Anterior cingulate cortex (tissue), 58 donors: Measurements from ENCODE around the gene CA5A.
"Not testable (repeated sequence)": the region's sequence is repeated elsewhere in the genome, so short reads cannot be mapped to it uniquely, and the experiment has no call there.

ENCODE experiments used
- DNase-seq, 58 donors: peaks; one replicate each; lab custom pipeline; 2025; lab: John Stamatoyannopoulos, UW

CA5A gene

DNA sequence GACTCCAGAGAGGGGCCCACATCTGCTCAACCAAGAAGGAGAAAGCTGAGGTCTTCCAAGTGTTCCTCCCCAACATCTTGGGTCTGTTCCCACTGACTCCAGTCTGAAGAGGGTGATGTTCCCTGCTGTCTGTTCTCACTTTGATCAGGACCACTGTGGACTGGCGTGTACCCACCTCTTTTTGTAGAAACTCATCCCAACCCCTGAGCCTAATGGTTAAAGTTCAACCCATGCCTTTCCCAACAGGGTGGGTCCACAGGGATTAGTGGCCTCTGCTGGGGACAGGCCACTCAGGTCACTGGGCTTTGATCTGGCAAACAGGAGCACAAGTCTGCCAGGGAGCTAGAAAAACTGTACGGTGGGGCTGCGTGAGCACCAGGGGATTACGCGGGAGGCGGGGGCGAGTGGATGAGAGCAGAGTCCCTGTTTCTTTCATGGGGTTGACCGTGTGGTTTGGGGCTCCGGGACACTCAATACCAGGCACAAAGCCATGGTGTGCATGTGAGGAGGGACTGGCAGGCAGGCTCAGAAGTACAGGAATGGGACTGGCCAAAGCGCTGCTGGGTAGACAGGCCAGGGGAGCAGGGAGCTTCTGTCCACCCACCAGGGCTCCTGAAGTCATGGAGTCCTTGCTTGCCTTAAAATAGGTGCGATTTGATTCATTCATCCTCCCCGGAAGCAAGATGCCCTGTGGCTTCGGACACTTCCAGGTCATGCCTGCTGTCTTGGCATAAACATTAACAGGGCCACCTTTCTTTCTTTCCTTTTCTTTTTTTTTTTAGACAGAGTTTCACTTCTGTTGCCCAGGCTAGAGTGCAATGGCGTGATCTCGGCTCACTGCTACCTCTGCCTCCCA lies at the start of gene CA5A:
Gene CA5A, minus strand, starts transcription at position 155 of the 856 bp plus-strand sequence. Its CDS starts 79 bp downstream, at position 76.
- DNase-seq: no peak

DNA sequence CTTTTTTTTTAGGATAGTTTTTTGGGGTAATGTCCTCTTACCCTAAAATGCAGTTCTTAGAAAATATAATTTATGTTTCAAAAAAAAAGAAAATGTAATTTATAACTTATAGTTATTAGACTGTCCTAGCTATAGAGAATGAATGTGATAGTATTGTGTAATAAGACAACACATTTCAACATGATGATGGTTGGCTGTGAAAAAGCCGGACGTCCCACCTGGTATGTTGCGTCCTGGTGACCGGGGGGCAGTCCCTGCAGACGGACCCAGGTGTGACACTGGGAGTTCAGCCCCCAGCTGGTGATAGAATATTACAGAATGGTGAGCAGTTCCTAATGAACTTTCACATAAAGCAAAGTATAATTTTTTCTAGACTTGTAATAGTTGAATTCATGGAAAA lies 49.2 kb upstream of the CA5A start:
- DNase-seq: not testable (repeated sequence)

DNA sequence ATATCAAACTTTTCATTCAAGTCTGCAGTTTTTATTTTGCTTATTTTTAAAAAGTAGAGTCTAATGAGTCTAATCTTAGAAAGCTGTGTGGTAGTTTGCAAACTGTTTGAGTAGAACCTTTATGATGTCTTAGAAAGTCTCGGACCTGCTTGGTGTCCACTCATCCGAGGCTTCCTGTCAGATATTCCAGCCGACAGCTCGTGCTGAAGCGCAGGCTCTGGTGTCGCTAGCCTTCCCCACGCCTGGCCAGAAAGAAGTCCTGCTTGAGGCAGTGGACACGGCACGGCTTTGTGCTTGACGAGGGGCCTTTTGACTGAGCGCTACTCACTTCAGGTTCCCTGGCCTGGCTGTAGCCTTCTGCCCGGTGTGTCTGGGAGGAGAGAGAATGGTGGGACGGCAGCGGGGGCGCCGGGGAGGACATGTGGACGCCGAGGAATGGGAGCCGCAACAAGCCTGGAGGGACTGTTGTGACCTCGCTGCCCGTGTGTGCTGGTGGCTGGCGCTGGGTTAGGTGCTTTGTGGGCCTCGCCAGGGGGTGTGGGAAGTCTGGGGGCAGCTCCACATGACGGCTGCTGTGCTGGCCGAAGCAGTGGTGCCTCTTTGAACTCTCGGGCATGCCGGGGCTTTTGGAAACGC lies 48.4 kb upstream of the CA5A start:
- no peak for DNase-seq

DNA sequence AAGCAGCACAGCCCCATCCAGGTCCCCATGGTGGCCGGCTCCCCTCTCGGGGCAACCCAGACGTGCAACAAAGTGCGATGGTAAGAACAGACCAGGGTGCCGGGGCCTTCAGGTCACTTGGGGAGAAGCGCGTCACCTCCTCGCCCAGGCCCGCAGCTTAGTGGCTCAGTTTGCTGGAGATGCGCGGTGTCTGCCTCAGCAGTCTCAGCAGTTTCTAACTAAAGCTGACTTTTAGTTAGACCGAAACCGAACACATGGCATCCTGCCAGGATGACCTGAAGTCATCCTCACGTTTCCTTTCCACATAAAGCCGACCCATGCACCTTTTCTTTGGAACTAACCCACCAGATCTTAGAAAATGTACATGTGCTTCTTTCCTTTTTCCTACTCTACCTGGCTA lies 47.9 kb upstream of the CA5A start:
- DNase-seq: not testable (repeated sequence)

DNA sequence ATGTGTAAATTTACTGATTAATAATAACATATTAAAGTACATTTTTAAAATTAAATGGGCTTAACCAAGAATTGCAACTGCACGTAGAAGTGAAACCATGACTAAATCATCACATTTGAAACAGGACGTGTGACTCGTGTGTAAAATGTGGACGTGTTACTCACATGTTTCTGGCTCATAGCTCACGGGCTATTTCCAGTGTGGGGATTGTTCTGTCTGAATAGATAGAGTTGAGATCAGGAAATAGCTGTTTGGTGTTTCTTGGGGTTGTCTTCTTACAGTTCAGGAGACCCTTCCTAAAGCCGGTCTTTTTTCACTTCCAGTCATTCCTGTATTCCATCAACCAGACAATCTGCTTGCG lies 47.4 kb upstream of the CA5A start:
- not testable (repeated sequence) for DNase-seq

DNA sequence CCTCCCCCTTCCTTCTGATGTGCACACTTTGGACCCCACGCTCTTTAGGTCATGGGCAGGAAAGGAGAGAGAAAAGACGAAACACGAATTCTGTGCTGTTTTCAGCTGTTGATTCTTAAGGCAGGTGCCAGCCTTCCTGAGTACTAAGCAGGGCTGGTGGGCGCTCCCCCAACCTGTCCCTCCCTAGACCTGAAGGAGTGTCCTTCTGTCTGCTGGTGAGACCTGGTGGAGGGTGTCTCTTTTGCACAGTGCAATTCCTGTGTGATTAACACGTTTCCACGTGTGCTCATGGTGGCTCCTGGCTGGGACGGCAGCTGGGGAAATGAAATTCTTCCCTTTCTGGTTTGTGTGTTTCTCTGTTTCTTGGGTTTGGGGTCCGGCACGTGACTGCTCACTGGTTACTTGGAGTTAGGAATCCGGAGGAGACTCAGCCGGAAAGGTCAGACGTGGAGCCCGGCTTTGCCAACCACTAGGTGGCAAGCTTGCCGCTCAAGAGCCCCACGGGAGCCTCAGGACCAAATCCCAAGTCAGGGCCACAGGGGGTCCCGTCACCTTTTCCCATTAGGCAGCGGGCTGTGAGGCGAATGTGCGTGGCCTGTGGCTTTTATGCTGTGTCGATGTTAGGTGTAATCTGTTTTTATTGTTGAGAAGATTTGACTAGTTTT lies 46.9 kb upstream of the CA5A start:
- DNase-seq: peak in 2 of 58 donors; percentile 19 to 24

DNA sequence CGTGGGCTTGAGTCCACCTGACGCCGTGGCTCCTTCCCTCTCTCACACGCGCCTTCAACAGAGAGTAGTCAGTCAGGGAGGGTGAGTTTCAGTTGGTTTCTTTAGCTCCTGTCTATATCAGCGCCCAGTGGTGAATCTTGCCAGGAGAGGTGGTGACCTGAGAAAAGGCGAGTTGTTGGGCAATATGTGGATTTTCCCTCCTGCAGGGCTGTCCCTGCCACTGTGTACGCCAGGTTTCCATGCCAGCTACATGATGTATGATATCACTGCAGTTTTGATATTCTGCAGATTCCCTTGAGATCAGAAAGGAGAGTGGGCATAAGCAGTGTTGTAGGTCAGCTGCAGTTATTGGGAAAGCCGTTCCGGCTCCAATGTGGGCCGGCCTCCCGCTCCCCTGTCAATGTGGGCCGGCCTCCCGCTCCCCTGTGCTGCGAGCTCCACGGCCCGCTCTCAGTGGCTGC lies 46.3 kb upstream of the CA5A start:
- no peak for DNase-seq

DNA sequence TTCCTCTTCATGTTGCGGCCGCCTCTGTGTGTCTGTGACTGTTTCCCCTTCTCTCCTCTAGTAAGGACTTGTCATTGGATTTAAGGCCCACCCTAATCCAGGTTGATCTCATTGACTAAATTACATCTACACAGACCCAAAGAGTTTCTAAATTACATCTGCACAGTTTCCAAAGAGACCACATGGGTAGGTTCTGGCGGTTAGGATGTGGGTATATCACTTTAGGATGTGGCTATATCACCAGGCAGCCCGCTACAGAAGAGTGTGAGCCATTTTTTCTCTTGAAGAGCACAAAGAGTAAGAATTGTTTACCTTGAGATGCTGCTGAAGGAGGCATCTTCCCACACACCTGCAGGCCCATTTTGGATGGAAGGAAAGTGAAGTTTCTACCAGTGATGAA lies 45.0 kb upstream of the CA5A start:
- not testable (repeated sequence) for DNase-seq

DNA sequence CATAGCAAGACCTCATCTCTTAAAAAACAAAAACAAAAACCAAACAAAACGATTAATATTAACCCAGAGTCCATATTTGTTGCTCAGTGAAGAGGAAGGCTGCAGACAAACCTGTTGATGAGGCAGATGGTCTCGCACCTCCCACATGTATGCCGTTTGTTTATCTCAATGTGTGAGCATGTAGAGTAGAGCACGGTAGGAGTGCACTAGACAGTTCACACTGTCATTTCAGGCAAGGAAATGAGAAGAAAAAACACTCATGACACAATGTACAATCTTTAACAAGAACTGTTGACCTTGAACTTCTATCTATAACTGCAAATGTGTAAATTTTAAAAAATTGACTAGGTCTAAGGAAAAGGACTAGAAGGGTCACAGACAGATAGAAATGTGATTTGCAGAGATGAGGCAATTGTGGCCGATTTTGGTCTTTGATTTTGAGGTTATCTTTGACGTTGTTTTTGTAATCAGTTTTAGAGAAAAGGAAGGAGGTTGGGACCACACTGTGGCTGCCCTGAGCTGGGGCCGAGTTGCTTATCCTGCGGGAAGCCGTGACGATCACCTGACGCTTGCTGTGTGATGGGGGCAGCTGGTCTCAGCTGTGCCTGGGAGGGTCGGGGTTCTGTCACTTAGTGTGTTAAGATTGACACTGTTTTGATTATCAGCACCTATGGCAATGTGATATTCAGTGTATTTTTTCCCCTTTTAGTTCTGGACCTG lies 43.7 kb upstream of the CA5A start:
- not testable (repeated sequence) for DNase-seq

DNA sequence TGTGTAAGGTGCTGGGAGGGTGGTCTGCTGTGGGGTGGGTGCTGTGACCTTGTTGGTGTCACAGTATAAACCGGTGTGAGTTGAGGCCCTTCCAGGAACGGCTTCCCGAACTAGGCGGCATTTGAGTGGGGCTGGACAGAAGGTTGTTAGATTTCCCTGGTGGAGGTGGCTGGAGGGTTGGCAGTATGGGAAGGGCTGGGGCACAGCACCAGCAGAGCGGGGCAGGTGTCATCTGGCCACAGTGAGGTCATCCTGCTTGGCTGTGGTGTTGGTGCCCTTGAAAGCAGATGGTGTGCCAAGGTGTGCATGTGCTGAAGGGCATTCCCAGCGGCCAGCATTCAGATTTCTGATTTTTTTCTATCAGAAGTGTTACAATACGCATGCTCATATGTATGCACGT lies 43.0 kb upstream of the CA5A start:
- DNase-seq: no peak

DNA sequence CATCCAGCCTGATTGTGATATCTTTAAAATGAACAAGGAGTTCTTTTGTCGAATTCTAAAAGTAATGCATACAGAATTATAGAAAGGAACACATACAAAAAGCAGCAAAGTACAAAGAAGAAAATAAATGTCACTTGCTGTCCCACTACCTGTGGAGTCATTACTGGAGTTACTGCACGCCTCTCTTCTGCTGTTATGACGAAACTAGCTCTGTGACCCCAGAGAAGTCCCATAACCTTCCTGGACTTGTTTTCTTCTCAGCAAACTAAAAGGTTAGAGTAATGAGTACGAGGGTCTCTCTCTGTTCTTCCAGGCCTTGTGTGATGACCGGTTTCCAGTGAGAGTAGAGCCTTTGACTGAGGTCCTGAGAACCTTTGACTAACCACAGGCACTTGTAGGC lies 41.8 kb upstream of the CA5A start:
- no peak for DNase-seq

DNA sequence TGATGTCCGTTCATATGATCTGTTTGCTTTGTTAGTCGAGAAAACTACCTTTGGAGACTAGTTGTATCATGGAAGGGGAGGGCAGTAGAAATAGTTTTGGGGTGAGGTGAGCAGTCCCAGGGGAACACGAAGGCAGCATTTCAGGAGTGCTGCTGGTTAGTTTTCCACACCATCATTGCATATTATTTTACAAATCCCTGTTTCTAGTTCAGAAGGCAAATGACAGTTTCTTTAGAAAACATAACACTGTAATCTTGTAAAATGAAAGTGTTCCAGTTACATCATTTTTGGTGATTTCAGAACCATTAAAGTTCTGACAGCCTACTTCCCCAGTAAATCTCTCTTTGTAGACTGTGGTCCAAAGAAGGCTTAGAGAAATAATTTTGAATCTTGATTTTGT lies 40.3 kb upstream of the CA5A start:
- DNase-seq: no peak

DNA sequence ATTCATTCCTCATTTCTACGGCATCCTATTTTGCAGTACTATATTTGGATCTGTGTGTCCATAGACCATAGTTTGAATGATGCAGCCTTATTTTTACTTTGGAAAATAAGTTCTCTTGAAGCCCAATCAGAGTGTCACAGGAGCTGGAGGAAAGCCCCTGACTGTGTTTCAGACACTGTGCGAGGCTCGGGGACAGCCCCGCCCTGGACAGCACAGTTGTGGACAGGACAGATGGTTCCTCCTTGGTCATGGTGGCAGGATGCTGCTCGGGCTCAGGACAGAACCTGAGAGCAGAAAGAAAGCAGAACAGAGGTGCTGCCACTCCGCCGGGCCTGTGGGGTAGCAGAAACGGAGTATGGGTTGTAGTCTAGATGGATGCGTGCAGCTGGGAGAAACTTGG lies 37.8 kb upstream of the CA5A start:
- no peak for DNase-seq

DNA sequence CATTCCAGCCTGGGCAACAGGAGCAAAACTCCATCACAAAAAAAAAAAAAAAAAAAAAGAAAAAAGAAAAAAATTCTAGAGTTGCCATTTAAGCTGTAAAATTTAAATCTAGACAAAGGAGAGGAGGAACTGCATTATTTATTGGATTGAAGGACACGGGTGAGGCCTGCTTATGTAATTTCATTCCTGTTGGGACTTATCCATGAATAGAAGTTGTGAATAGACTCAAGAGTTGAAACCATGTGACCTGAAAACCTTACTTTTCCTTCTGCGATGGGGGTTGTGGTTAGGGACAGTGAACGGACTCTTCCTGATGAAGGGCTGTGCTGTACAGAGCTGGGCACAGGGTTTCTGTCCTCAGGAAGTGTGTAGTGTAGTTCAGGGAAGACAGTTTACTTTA lies 37.4 kb upstream of the CA5A start:
- DNase-seq: no peak

DNA sequence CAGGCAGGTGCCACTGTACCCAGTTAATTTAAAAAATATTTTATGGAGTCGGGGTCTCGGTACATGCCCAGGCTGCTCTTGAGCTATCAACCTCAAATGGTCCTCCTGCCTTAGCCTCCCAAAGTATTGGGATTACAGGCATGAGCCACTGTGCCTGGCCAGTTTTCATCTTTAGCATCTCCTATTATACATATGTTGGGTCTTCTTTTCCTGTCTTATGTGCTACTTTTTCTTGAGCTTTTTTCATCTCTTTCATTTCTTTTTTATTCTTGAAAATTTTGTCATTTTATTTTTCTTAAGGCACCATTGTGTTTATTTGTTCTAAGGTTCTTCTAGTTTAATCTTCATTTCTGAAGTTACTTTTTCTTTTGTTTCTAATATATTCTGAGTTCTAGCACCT lies 35.6 kb upstream of the CA5A start:
- no peak for DNase-seq

DNA sequence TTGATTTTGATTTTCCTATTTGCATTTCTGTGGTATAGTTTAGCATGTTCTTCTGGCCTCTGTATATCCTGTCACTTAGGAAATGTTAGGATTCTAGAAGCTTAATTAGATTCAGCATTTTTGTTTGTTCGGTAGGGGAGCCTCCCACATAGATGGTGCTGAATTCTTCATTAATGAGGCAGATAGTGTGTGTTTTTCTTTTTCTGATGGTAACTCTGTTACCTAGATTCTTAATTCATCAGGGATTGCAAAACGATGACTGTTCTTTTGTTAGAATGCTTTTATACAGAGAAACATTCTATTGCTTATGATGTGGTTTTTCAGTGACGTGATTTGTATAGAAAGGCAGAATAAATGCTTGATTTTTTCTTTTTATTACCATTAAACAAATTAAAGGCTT lies 33.9 kb upstream of the CA5A start:
- DNase-seq: no peak

DNA sequence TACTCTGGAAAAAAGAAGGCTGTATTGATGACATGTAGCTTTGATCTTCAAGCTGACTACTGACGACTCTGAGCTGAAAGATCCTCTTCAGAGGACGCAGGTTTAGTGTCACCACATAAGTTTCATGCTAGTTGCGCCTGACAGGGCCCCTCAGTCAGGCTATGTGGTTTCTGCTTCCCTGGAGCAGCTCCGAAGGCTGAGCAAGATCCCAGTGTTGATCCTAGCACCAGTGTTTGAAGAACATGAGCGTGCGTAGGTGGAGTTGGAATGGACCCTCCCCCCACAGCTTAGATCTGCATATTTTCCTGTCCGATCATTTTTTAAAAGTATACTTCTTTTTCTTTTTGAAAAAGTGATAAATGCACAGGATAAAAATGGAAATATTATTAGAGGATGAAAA lies 32.2 kb upstream of the CA5A start:
- DNase-seq: no peak

DNA sequence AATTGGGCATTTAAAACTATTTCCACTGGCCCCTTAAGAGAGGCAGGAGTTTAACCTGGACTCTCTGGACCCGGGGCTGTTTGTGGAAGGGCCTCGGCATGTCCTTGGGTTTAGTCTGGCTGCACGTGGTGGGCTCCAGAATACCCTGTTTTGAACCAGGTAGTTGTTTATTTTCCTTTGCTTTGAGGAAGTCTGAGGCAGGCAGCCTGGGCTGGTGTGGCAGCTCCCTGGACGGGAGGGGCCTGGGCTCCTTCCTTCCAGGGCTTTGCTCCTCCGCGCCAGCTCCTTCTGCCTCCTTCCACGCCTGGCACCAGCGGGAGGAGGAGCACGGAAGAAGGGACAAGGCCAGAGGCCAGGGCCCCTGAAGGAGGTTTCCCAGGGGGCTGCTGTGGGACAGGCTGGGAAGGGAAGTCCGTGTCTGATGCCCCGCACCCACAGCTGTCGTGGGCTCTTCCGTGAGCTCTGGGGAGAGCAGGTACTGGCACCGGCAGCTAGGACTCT lies 30.4 kb upstream of the CA5A start:
- DNase-seq: peak in 6 of 58 donors; percentile 12 to 30 (median 24)

DNA sequence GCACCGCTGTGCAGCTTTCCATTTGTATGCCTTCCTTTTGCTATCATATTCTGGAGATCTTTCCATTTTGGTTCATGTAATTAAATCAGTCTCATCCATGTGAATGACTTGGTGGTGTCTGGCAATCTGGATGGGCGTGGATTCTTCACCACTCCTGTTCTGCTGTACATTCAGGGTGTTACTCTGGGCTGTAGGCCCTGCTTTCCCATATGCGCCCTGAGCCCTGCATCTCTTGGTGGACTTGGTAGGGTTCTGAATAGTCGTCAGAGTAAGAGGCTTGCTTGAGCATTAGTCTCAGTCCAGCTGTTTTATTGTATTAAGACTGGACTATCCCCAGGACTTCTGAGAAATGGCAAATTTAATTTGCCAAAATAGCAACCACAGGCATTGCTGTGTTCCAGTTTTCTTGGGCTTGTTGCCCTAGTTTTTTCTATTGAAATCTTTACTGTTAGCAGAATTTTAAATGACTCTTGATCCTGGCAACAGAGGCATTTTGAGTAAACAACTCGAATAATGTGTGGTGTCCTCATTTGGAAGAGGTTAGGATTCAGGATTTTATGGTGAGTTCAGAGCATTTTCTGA lies 29.8 kb upstream of the CA5A start:
- DNase-seq: peak in 2 of 58 donors; percentile 17 to 33

DNA sequence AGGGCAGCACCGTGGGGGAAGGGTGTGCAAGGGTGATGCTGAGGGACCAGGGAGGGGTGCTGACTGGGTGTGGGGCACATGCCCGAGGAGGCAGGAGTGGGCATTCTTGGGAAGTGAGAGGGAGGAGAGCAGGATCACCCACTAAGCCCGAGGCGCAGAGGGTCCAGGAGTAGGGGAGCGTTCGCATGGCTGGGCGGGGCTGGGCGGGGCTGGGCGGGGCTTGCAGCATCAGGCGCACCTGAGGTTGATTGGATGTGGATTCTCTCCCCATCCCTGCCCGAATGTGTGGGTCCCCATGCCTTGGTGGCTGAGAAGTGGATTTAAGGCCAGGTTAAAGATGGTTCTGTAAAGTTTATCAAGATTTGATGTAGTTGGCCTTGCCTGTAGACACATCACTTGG lies 29.1 kb upstream of the CA5A start:
- DNase-seq: no peak
